Measurements from ENCODE around the gene PRKAG3.

DNA sequence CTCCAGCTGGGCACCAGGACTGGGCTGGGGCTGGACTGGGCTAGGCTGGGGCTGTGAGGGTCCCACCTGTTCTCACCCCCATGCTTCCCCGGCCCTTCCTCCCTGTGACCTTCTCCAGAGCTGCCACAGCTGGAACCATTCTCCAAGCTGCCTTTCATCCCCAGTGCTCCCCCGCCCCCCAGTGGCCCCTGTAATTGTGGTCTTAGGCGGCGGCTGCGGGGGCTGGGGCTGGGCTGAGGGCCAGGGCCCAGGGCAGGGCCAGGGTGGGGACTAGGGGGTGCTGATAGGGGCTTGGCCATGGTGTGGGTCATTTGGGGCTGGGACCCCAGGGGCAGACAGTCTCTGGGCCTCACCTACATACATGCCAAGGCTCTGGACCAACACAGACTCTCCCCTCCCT is 46.3 kb upstream of the PRKAG3 start:
- TF ChIP-seq EP300 (IDR thresholded peaks at IDR 0.05) (no peak), POLR2AphosphoS5 (IDR thresholded peaks at IDR 0.05) (no peak)
